Breast epithelium (tissue), 4 donors: ENCODE results near the gene SF1. TPM values are rescaled to one million over a fixed set of nuclear protein-coding genes. Genes with fewer than 3 reads are reported as not detected.
"Not testable (repeated sequence)": the region's sequence is repeated elsewhere in the genome, so short reads cannot be mapped to it uniquely, and the experiment has no call there.

Source experiments
- DNase-seq, 2 donors: peaks; one replicate each; pipeline ENCODE4 v3.0.0-alpha.2; 2019; ENCODE audit warnings: low spot score in 2 of 2
- H3K27ac ChIP-seq, 2 donors: fragments of 200-600 bp; sonication (generic) in 1 of 2; one replicate each; pipeline ENCODE4 v1.5.1; 2016 to 2019; ENCODE audit warnings: mild to moderate bottlenecking in 1 of 2
- H3K27me3 ChIP-seq, 2 donors: fragments of 200-600 bp; sonication (generic) in 1 of 2; one replicate each; pipeline versions ENCODE4 v1.5.1 to v1.6.0; 2017 to 2019; ENCODE audit warnings: control low read depth in 1 of 2, mild to moderate bottlenecking in 1 of 2
- H3K36me3 ChIP-seq: fragments of 200-600 bp; one replicate; pipeline ENCODE4 v1.5.1; 2019
- H3K4me1 ChIP-seq, 2 donors: fragments of 200-600 bp; sonication (generic); one replicate each; pipeline ENCODE4 v1.5.1; 2016 to 2019; ENCODE audit warnings: control low read depth in 1 of 2
- H3K4me3 ChIP-seq, 3 donors: fragments of 200-600 bp; sonication (generic); 1 replicate in 2 of 3; 2 replicates in 1 of 3; pipeline ENCODE4 v1.5.1; 2016 to 2019; ENCODE audit warnings: mild to moderate bottlenecking in 3 of 3, moderate library complexity in 2 of 3
- H3K9me3 ChIP-seq, 2 donors: fragments of 200-600 bp; sonication (generic) in 1 of 2; one replicate each; pipeline ENCODE4 v1.5.1; 2016 to 2019; ENCODE audit warnings: control low read depth in 1 of 2
- CTCF ChIP-seq, 3 donors: fragments of 450-650 bp; IDR thresholded peaks; one replicate each; pipeline ENCODE4 v1.5.1; 2016 to 2017; ENCODE audit warnings: antibody characterized with exemption in 3 of 3, mild to moderate bottlenecking in 3 of 3, moderate library complexity in 3 of 3
- POLR2A ChIP-seq: fragments of 450-650 bp; IDR thresholded peaks from one replicate; pipeline ENCODE4 v1.6.1; 2016; ENCODE audit warnings: antibody characterized with exemption, mild to moderate bottlenecking, moderate library complexity
- POLR2AphosphoS5 ChIP-seq, 3 donors: sonication (generic); formaldehyde crosslinking; IDR thresholded peaks; one replicate each; pipeline ENCODE4 v1.6.1; 2017; ENCODE audit warnings: antibody characterized with exemption in 3 of 3
- intact Hi-C: fragments of 100-400 bp; cut with DNase I; formaldehyde crosslinking; loops from one replicate; pipeline ENCODE4 v1.15.1; 2023; ENCODE audit warnings: low total_unique reads
- total RNA-seq, 3 donors: library from RNA; depleted of rRNA; stranded (reverse); fragments of >200 nt; gene quantifications; one replicate each; pipeline ENCODE4 v1.1.0, GENCODE V29; 2016

SF1 gene
- total RNA-seq, 3 donors from 2014 or later: 264 to 293 (median 277) TPM

- intact Hi-C loops: no loop called here
- no peak for DNase-seq
Measured at GRCh38 chr11:64823568-64824119, 45.3 kb upstream of the SF1 start.

GRCh38 chr11:64817476-64817875 is 39.1 kb upstream of the SF1 start:
- no peaks in the 10 kb centered on the region for H3K9me3 ChIP-seq
- no peaks in the 10 kb centered on the region for H3K27me3 ChIP-seq
- H3K4me3 ChIP-seq: no peak overlapping the region
- no peak for TF ChIP-seq POLR2AphosphoS5 (IDR thresholded peaks at IDR 0.05)
- no peak for TF ChIP-seq CTCF (IDR thresholded peaks at IDR 0.05)
- no peak for TF ChIP-seq POLR2A
- DNase-seq: no peak
- no peaks in the 10 kb centered on the region for H3K36me3 ChIP-seq
- intact Hi-C loops: no loop called here
- H3K27ac ChIP-seq: no peak overlapping the region
- no peaks in the 10 kb centered on the region for H3K4me1 ChIP-seq

More at GRCh38 chr11:64823568-64824119, 45.3 kb upstream of the SF1 start:
- no peaks in the 10 kb centered on the region for H3K27me3 ChIP-seq
- TF ChIP-seq CTCF (IDR thresholded peaks at IDR 0.05): no peak
- no peak for TF ChIP-seq POLR2AphosphoS5 (IDR thresholded peaks at IDR 0.05)
- no peak for TF ChIP-seq POLR2A
- H3K36me3 ChIP-seq: no peaks in the 10 kb centered on the region
- no peak overlapping the region for H3K27ac ChIP-seq
- H3K4me1 ChIP-seq: no peaks in the 10 kb centered on the region
- H3K4me3 ChIP-seq: no peak overlapping the region
- H3K9me3 ChIP-seq: no peaks in the 10 kb centered on the region

GRCh38 chr11:64815433-64815832 is 37.1 kb upstream of the SF1 start:
- H3K27ac ChIP-seq, H3K9me3 ChIP-seq, DNase-seq, H3K4me1 ChIP-seq, intact Hi-C loops, H3K36me3 ChIP-seq, H3K27me3 ChIP-seq, H3K4me3 ChIP-seq: not testable (repeated sequence)

- intact Hi-C loops: no loop called here
- Histone ChIP-seq H3K27me3 (no peaks in the 10 kb centered on the region), H3K27ac (no peak overlapping the region), H3K9me3 (no peaks in the 10 kb centered on the region), H3K4me1 (peaks cover under 1 to 3% of the 10 kb centered on the region in 2 donors), H3K4me3 (no peak overlapping the region), H3K36me3 (no peaks in the 10 kb centered on the region)
- TF ChIP-seq CTCF (IDR thresholded peaks at IDR 0.05) (no peak), POLR2AphosphoS5 (IDR thresholded peaks at IDR 0.05) (no peak), POLR2A (no peak)
- DNase-seq: no peak
Measured at GRCh38 chr11:64814712-64815187, 36.4 kb upstream of the SF1 start.

GRCh38 chr11:64813826-64814225 is 35.5 kb upstream of the SF1 start:
- Histone ChIP-seq H3K36me3 (no peaks in the 10 kb centered on the region), H3K27me3 (no peaks in the 10 kb centered on the region), H3K4me3 (no peak overlapping the region), H3K27ac (no peak overlapping the region), H3K4me1 (peaks cover 6 to 8% of the 10 kb centered on the region in 2 donors), H3K9me3 (no peaks in the 10 kb centered on the region)
- DNase-seq: no peak
- TF ChIP-seq CTCF (IDR thresholded peaks at IDR 0.05) (no peak), POLR2A (no peak), POLR2AphosphoS5 (IDR thresholded peaks at IDR 0.05) (no peak)
- intact Hi-C loops: no loop called here

GRCh38 chr11:64810891-64811272 is 32.5 kb upstream of the SF1 start:
- Histone ChIP-seq H3K36me3 (no peaks in the 10 kb centered on the region), H3K27ac (peak overlapping the region; percentile 76 to 89), H3K9me3 (no peaks in the 10 kb centered on the region), H3K27me3 (no peaks in the 10 kb centered on the region), H3K4me1 (peaks cover 6 to 8% of the 10 kb centered on the region in 2 donors), H3K4me3 (peak overlapping the region; percentile 78 to 96 (median 95))
- intact Hi-C loops: no loop called here
- no peak for TF ChIP-seq CTCF (IDR thresholded peaks at IDR 0.05)
- no peak for TF ChIP-seq POLR2AphosphoS5 (IDR thresholded peaks at IDR 0.05)
- no peak for TF ChIP-seq POLR2A
- DNase-seq: no peak
